Measurements from ENCODE around the gene DSCAM.

Gene DSCAM

GRCh38 chr21:40575976-40576375, 271.0 kb downstream of the DSCAM start:
- DNase-seq (ENCODE audit: low read depth in 1 of 2, low spot score in 1 of 2), result no peak
- TF ChIP-seq CTCF (IDR thresholded peaks at IDR 0.05; ENCODE audit: insufficient read depth, low read length) (no peak), GABPA (IDR thresholded peaks at IDR 0.05; ENCODE audit: low read depth) (no peak), SPI1 (IDR thresholded peaks at IDR 0.05; ENCODE audit: borderline replicate concordance, low read depth) (no peak), POLR2AphosphoS5 (IDR thresholded peaks at IDR 0.05; ENCODE audit: low read depth) (no peak)
- TF ChIP-seq, protein P1, sequence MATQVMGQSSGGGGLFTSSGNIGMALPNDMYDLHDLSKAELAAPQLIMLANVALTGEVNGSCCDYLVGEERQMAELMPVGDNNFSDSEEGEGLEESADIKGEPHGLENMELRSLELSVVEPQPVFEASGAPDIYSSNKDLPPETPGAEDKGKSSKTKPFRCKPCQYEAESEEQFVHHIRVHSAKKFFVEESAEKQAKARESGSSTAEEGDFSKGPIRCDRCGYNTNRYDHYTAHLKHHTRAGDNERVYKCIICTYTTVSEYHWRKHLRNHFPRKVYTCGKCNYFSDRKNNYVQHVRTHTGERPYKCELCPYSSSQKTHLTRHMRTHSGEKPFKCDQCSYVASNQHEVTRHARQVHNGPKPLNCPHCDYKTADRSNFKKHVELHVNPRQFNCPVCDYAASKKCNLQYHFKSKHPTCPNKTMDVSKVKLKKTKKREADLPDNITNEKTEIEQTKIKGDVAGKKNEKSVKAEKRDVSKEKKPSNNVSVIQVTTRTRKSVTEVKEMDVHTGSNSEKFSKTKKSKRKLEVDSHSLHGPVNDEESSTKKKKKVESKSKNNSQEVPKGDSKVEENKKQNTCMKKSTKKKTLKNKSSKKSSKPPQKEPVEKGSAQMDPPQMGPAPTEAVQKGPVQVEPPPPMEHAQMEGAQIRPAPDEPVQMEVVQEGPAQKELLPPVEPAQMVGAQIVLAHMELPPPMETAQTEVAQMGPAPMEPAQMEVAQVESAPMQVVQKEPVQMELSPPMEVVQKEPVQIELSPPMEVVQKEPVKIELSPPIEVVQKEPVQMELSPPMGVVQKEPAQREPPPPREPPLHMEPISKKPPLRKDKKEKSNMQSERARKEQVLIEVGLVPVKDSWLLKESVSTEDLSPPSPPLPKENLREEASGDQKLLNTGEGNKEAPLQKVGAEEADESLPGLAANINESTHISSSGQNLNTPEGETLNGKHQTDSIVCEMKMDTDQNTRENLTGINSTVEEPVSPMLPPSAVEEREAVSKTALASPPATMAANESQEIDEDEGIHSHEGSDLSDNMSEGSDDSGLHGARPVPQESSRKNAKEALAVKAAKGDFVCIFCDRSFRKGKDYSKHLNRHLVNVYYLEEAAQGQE (IDR thresholded peaks at IDR 0.05; ENCODE audit: insufficient replicate concordance, low read depth), result no peak
- Histone ChIP-seq H3K4me3 (replicated peaks; ENCODE audit: insufficient read depth, low read length) (no peak overlapping the region), H3K27ac (replicated peaks) (no peak overlapping the region), H3K27me3 (ENCODE audit: insufficient read depth, poor library complexity, severe bottlenecking) (no peaks in the 10 kb centered on the region)

GRCh38 chr21:40569357-40569756, 277.6 kb downstream of the DSCAM start:
- Histone ChIP-seq H3K4me3 (replicated peaks; ENCODE audit: insufficient read depth, low read length) (no peak overlapping the region), H3K27ac (replicated peaks) (no peak overlapping the region), H3K27me3 (ENCODE audit: insufficient read depth, poor library complexity, severe bottlenecking) (no peaks in the 10 kb centered on the region)
- TF ChIP-seq, protein P1 (IDR thresholded peaks at IDR 0.05; ENCODE audit: insufficient replicate concordance, low read depth), result no peak
- TF ChIP-seq GABPA (IDR thresholded peaks at IDR 0.05; ENCODE audit: low read depth) (no peak), SPI1 (IDR thresholded peaks at IDR 0.05; ENCODE audit: borderline replicate concordance, low read depth) (no peak), POLR2AphosphoS5 (IDR thresholded peaks at IDR 0.05; ENCODE audit: low read depth) (no peak), CTCF (IDR thresholded peaks at IDR 0.05; ENCODE audit: insufficient read depth, low read length) (no peak)
- no peak for DNase-seq (ENCODE audit: low read depth in 1 of 2, low spot score in 1 of 2)

DNA sequence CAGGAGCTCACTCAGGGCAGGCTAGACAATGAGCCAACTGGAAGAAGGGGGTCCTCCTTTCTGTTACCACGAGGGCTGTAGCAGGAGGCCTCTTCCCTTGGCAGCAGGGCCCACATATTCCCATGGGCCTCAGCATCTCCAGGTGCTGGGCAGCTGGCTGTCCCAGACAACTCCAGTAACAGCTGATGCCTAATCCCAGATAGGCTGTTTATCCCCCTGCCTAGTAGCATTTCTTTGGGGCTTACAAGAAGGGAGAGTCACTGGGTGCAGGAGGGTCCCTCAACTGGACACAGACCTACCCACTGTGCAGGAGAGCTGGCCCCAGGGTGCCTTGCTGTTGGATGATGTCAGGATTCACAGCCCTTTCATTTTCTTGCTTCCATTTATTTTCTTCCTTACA, 278.2 kb downstream of the DSCAM start:
- no peak for DNase-seq (ENCODE audit: low read depth in 1 of 2, low spot score in 1 of 2)

More for the DNA sequence above, 278.2 kb downstream of the DSCAM start:
- Histone ChIP-seq H3K27me3 (ENCODE audit: insufficient read depth, poor library complexity, severe bottlenecking) (no peaks in the 10 kb centered on the region), H3K27ac (replicated peaks) (no peak overlapping the region), H3K4me3 (replicated peaks; ENCODE audit: insufficient read depth, low read length) (no peak overlapping the region)
- TF ChIP-seq GABPA (IDR thresholded peaks at IDR 0.05; ENCODE audit: low read depth), result no peak
- no peak for TF ChIP-seq SPI1 (IDR thresholded peaks at IDR 0.05; ENCODE audit: borderline replicate concordance, low read depth)
- no peak for TF ChIP-seq CTCF (IDR thresholded peaks at IDR 0.05; ENCODE audit: insufficient read depth, low read length)
- TF ChIP-seq, protein P1 (IDR thresholded peaks at IDR 0.05; ENCODE audit: insufficient replicate concordance, low read depth), result no peak
- TF ChIP-seq POLR2AphosphoS5 (IDR thresholded peaks at IDR 0.05; ENCODE audit: low read depth), result no peak
